ENCODE results near the gene MYO16.
A peak's percentile ranks its signal among the peaks of the same experiment; 100 is the strongest.

MYO16 gene

DNA sequence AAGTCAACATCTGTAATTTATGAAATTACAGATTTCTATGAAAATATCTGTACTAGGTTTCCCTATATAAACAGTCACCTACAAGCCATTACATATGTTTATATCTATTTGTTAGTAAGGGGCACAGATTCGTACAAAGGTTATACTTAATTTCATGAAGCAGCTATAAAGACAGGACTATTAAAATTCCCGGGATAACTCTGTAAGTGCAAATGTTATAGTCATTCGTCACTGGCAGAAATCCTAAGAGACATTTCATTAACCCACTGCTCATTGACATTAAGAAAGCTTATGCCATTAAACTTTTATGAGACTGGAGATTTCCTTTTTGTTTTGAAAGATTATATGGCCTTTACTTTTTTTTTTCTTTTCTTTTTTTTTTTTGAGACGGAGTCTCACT lies 122.9 kb downstream of the MYO16 start:
- POLR2A ChIA-PET: interaction anchor here (0.7 kb wide), 1 partner anchor 141 kb away, joined by 3 read pairs; no protein-coding TSS in a partner anchor
- H3K27ac ChIP-seq (ENCODE audit: extremely low read depth, low read depth, low read length): no peak overlapping the region
- no peaks in the 10 kb centered on the region for H3K9me3 ChIP-seq (ENCODE audit: control insufficient read depth, insufficient read depth, low read depth, low read length)
- H3K4me3 ChIP-seq (ENCODE audit: low read depth, low read length): no peak overlapping the region
- peak; percentile 28; the same call in 1 of the 2 replicates for TF ChIP-seq HOXD13 (CRISPR knock-in tag; IDR thresholded peaks at IDR 0.05; ENCODE audit: borderline replicate concordance)
- TF ChIP-seq, protein P1, sequence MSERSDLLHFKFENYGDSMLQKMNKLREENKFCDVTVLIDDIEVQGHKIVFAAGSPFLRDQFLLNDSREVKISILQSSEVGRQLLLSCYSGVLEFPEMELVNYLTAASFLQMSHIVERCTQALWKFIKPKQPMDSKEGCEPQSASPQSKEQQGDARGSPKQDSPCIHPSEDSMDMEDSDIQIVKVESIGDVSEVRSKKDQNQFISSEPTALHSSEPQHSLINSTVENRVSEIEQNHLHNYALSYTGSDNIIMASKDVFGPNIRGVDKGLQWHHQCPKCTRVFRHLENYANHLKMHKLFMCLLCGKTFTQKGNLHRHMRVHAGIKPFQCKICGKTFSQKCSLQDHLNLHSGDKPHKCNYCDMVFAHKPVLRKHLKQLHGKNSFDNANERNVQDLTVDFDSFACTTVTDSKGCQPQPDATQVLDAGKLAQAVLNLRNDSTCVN (tag by site-specific recombination; optimal IDR thresholded peaks at IDR 0.05): no peak
- no peaks in the 10 kb centered on the region for H3K36me3 ChIP-seq (ENCODE audit: control insufficient read depth in 2 of 2, insufficient read depth in 1 of 2, low read length in 2 of 2)
- no peaks in the 10 kb centered on the region for H3K4me1 ChIP-seq (ENCODE audit: control insufficient read depth, insufficient read depth, low read length)
- CTCF ChIA-PET: no interaction called here

DNA sequence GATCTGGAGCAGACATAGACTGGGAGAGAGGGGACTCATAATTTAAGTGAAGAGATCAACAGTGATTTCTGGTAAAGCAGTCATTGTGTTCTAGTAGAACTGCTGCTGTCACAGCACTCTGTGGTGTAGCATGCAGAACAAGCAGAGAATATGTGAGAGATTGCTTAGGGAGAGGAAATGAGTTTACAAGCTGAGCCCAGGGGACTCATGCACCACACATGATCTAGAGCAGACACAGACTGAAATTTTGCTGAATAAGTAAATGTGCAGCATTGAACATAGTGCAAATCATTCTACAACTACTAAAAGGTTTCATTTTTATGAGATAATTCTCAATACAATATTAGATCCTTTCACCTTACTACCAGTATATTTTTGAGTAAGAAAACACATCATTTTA lies 125.7 kb downstream of the MYO16 start:
- Histone ChIP-seq H3K4me1 (ENCODE audit: control insufficient read depth, insufficient read depth, low read length) (no peaks in the 10 kb centered on the region), H3K27ac (ENCODE audit: extremely low read depth, low read depth, low read length) (no peak overlapping the region), H3K36me3 (ENCODE audit: control insufficient read depth in 2 of 2, insufficient read depth in 1 of 2, low read length in 2 of 2) (no peaks in the 10 kb centered on the region), H3K9me3 (ENCODE audit: control insufficient read depth, insufficient read depth, low read depth, low read length) (no peaks in the 10 kb centered on the region), H3K4me3 (ENCODE audit: low read depth, low read length) (no peak overlapping the region)
- no peak for TF ChIP-seq ZNF501 (tag by site-specific recombination; IDR thresholded peaks at IDR 0.05)
- TF ChIP-seq, protein P2, sequence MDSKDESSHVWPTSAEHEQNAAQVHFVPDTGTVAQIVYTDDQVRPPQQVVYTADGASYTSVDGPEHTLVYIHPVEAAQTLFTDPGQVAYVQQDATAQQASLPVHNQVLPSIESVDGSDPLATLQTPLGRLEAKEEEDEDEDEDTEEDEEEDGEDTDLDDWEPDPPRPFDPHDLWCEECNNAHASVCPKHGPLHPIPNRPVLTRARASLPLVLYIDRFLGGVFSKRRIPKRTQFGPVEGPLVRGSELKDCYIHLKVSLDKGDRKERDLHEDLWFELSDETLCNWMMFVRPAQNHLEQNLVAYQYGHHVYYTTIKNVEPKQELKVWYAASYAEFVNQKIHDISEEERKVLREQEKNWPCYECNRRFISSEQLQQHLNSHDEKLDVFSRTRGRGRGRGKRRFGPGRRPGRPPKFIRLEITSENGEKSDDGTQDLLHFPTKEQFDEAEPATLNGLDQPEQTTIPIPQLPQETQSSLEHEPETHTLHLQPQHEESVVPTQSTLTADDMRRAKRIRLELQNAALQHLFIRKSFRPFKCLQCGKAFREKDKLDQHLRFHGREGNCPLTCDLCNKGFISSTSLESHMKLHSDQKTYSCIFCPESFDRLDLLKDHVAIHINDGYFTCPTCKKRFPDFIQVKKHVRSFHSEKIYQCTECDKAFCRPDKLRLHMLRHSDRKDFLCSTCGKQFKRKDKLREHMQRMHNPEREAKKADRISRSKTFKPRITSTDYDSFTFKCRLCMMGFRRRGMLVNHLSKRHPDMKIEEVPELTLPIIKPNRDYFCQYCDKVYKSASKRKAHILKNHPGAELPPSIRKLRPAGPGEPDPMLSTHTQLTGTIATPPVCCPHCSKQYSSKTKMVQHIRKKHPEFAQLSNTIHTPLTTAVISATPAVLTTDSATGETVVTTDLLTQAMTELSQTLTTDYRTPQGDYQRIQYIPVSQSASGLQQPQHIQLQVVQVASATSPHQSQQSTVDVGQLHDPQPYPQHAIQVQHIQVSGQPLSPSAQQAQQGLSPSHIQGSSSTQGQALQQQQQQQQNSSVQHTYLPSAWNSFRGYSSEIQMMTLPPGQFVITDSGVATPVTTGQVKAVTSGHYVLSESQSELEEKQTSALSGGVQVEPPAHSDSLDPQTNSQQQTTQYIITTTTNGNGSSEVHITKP (tag by site-specific recombination; IDR thresholded peaks at IDR 0.05): no peak
- TF ChIP-seq KLF1 (tag by site-specific recombination; IDR thresholded peaks at IDR 0.05): no peak
- no peak for TF ChIP-seq MYNN (tag by site-specific recombination; IDR thresholded peaks at IDR 0.05; ENCODE audit: borderline replicate concordance)
- no peak for TF ChIP-seq ZBTB7A (tag by site-specific recombination; IDR thresholded peaks at IDR 0.05; ENCODE audit: low read depth)
- TF ChIP-seq, protein P3, sequence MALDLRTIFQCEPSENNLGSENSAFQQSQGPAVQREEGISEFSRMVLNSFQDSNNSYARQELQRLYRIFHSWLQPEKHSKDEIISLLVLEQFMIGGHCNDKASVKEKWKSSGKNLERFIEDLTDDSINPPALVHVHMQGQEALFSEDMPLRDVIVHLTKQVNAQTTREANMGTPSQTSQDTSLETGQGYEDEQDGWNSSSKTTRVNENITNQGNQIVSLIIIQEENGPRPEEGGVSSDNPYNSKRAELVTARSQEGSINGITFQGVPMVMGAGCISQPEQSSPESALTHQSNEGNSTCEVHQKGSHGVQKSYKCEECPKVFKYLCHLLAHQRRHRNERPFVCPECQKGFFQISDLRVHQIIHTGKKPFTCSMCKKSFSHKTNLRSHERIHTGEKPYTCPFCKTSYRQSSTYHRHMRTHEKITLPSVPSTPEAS (tag by site-specific recombination; IDR thresholded peaks at IDR 0.05): no peak
- TF ChIP-seq SP7 (tag by site-specific recombination; IDR thresholded peaks at IDR 0.05): no peak
- no peak for TF ChIP-seq ZNF292 (tag by site-specific recombination; IDR thresholded peaks at IDR 0.05; ENCODE audit: borderline replicate concordance, low read depth)
- no peak for TF ChIP-seq ZNF747 (tag by site-specific recombination; IDR thresholded peaks at IDR 0.05)
- no peak for TF ChIP-seq HOXC10 (CRISPR knock-in tag; IDR thresholded peaks at IDR 0.05)
- TF ChIP-seq ZNF404 (tag by site-specific recombination; IDR thresholded peaks at IDR 0.05): no peak
- TF ChIP-seq, protein P4, sequence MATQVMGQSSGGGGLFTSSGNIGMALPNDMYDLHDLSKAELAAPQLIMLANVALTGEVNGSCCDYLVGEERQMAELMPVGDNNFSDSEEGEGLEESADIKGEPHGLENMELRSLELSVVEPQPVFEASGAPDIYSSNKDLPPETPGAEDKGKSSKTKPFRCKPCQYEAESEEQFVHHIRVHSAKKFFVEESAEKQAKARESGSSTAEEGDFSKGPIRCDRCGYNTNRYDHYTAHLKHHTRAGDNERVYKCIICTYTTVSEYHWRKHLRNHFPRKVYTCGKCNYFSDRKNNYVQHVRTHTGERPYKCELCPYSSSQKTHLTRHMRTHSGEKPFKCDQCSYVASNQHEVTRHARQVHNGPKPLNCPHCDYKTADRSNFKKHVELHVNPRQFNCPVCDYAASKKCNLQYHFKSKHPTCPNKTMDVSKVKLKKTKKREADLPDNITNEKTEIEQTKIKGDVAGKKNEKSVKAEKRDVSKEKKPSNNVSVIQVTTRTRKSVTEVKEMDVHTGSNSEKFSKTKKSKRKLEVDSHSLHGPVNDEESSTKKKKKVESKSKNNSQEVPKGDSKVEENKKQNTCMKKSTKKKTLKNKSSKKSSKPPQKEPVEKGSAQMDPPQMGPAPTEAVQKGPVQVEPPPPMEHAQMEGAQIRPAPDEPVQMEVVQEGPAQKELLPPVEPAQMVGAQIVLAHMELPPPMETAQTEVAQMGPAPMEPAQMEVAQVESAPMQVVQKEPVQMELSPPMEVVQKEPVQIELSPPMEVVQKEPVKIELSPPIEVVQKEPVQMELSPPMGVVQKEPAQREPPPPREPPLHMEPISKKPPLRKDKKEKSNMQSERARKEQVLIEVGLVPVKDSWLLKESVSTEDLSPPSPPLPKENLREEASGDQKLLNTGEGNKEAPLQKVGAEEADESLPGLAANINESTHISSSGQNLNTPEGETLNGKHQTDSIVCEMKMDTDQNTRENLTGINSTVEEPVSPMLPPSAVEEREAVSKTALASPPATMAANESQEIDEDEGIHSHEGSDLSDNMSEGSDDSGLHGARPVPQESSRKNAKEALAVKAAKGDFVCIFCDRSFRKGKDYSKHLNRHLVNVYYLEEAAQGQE (tag by site-specific recombination; IDR thresholded peaks at IDR 0.05): no peak
- TF ChIP-seq, protein P5, sequence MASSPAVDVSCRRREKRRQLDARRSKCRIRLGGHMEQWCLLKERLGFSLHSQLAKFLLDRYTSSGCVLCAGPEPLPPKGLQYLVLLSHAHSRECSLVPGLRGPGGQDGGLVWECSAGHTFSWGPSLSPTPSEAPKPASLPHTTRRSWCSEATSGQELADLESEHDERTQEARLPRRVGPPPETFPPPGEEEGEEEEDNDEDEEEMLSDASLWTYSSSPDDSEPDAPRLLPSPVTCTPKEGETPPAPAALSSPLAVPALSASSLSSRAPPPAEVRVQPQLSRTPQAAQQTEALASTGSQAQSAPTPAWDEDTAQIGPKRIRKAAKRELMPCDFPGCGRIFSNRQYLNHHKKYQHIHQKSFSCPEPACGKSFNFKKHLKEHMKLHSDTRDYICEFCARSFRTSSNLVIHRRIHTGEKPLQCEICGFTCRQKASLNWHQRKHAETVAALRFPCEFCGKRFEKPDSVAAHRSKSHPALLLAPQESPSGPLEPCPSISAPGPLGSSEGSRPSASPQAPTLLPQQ (tag by site-specific recombination; IDR thresholded peaks at IDR 0.05): no peak
- no peak for TF ChIP-seq ZNF350 (tag by site-specific recombination; IDR thresholded peaks at IDR 0.05)
- TF ChIP-seq ZNF585B (tag by site-specific recombination; IDR thresholded peaks at IDR 0.05): no peak
- no peak for TF ChIP-seq ZNF341 (tag by site-specific recombination; IDR thresholded peaks at IDR 0.05; ENCODE audit: low read depth)
- no peak for TF ChIP-seq ZNF596 (tag by site-specific recombination; IDR thresholded peaks at IDR 0.05)
- no peak for TF ChIP-seq FEZF1 (tag by site-specific recombination; IDR thresholded peaks at IDR 0.05)
- CTCF ChIA-PET: no interaction called here
- POLR2A ChIA-PET: no interaction called here

Data from HEK293 (cell line).